ENCODE results near the gene MBNL2. TPM values are rescaled to one million over a fixed set of nuclear protein-coding genes. Genes with fewer than 3 reads are reported as not detected.

Gene MBNL2
- total RNA-seq, 2 experiments from 2014 or later = 13.4 to 15.5 TPM

- ChIA-PET POLR2A (no interaction called here), CTCF (no interaction called here)
- no peaks in the 10 kb centered on the region for H3K27me3 Mint-ChIP-seq
- no peak for DNase-seq
- peaks cover 8% of the 10 kb centered on the region for H3K36me3 Mint-ChIP-seq (ENCODE audit: low read depth)
- H3K4me3 Mint-ChIP-seq = no peak overlapping the region
- no peaks in the 10 kb centered on the region for H3K4me1 Mint-ChIP-seq
- H3K9me3 Mint-ChIP-seq = no peaks in the 10 kb centered on the region
- no peak overlapping the region for H3K27ac Mint-ChIP-seq
These were observed 130.7 kb downstream of the MBNL2 start for GRCh38 chr13:97352815-97353214.

DNA sequence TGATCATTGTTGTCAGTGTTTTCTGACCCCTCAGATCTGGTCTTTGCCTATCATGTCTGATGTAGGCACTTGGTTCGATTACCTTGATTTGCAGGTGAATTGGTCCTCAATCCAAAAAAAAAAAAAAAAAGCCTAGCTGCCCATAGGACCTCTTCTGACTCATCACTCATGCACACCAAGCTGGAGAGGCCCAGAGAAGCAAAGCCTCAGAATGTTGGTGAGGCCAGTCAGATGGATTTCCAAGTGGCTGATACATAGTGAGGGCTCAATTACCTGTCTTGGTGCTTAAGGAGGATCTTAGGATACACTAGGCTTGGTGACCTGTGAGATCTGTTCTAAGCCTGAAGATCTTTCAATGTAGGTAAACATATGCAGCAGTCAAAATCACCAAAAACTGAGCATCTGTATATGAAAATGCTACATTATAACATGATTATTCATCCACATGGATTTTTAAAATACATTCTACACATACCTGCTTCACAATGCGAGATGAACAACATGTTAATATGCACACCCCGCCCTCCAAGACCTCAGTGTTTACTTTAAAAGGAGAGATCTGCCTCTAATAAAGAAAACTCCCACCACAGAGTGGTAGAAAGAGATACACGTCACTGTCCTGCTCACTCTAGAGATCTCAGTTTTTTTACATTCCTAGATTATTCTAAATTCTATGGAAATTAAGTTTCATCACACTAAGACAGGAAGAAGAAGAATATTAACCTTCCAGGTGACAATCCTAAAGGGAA, 132.0 kb downstream of the MBNL2 start:
- Mint-ChIP-seq H3K36me3 (ENCODE audit: low read depth) (peaks cover 8% of the 10 kb centered on the region), H3K4me3 (no peak overlapping the region), H3K27ac (no peak overlapping the region), H3K9me3 (no peaks in the 10 kb centered on the region), H3K27me3 (no peaks in the 10 kb centered on the region), H3K4me1 (no peaks in the 10 kb centered on the region)
- ChIA-PET CTCF (no interaction called here), POLR2A (no interaction called here)
- no peak for DNase-seq

DNA sequence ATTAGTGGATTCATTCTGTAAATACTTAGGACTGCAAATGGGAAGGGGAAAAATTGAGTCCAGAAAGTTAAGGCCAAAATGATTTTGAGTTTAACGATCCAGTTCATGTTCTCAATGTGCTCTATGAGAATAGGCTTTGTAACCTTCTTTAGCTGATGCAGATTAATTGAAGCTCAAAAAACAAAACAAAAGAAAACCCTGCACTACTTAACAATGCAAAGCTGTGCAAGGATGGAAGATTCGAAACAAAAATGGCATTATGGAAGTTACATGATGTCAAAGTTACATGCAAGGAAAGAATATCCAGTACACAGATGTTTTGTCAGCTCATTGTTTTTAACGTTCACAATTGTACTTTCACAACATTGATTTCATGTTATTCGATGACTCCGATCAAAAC, 132.7 kb downstream of the MBNL2 start:
- Mint-ChIP-seq H3K4me3 (no peak overlapping the region), H3K4me1 (no peaks in the 10 kb centered on the region), H3K27ac (no peak overlapping the region), H3K36me3 (ENCODE audit: low read depth) (peaks cover 8% of the 10 kb centered on the region), H3K27me3 (no peaks in the 10 kb centered on the region), H3K9me3 (no peaks in the 10 kb centered on the region)
- DNase-seq = no peak
- POLR2A ChIA-PET = no interaction called here
- CTCF ChIA-PET = no interaction called here

DNA sequence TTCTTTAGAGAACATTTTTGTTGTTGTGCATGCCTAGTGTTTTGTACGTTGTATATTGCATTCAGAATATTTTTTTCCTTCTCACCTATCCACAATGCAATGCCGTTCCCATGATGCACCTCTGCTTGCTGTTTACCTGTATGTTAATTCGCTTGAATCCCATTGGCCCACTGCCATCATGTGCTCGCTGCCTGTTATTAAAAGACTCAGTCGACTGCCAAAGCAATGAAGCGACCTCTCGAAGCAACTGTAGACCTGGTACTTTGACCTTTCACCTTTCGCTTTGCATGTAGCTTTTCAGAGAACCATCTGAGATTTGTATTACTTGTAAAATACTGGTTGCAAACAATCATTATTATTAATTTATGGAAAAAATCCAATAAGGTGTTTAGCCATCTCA, 134.5 kb downstream of the MBNL2 start:
- Mint-ChIP-seq H3K9me3 (no peaks in the 10 kb centered on the region), H3K4me3 (no peak overlapping the region), H3K27me3 (no peaks in the 10 kb centered on the region), H3K27ac (no peak overlapping the region), H3K4me1 (no peaks in the 10 kb centered on the region), H3K36me3 (ENCODE audit: low read depth) (no peaks in the 10 kb centered on the region)
- ChIA-PET POLR2A (no interaction called here), CTCF (interaction anchor here (1.9 kb wide), 1 partner anchor 247 kb away, joined by 7 read pairs; no protein-coding TSS in a partner anchor)
- DNase-seq = no peak

DNA sequence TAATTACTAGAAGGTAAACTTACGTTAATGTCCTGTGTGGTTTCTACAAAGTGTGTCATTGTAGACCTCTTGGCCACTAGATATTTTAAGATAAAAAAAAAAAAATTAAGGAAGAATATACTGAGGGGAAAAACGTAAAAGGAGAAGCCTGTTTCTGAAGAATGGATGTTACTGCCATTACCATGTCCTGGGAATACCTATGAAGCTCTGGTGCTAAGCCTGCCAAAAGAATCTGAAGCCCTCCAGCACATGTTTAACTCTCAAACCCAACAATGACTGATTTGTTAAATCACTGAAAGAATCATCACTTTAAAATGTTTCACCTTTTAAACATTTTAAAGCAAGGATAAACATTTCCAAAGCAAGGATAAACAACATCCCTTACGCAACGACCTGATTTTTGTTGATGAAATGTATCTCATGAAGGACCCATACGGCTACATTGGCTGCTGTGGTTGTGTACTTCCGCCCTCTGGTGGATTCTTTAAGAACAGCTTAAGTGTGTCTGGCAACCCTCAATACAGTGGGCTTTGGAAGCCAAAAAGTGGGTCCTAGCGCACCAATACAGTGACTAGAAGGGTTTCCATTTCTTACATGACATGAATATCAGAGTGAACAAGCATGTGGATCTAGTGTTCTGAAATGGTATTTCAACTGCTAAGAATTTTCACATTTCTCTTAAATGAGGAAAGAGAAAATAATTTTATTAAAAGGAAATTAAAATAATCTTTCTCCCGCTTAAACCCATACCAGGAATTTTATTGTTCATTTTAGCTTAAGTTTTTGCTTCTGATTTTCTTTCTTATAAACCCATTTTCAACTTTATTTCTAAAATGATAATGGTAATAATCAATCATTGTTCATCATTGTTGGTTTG, 137.3 kb downstream of the MBNL2 start:
- Mint-ChIP-seq H3K36me3 (ENCODE audit: low read depth) (no peaks in the 10 kb centered on the region), H3K27ac (no peak overlapping the region), H3K4me1 (no peaks in the 10 kb centered on the region), H3K27me3 (no peaks in the 10 kb centered on the region), H3K4me3 (no peak overlapping the region), H3K9me3 (no peaks in the 10 kb centered on the region)
- CTCF ChIA-PET = interaction anchor here (0.6 to 2.9 kb wide), 6 partner anchors 9 to 250 kb away, joined by 3 to 13 read pairs (median 4); no protein-coding TSS in a partner anchor
- POLR2A ChIA-PET = interaction anchor here (0.7 kb wide), 1 partner anchor 78 kb away, joined by 3 read pairs; no protein-coding TSS in a partner anchor
- DNase-seq = peak; percentile 67

- POLR2A ChIA-PET = no interaction called here
- H3K27ac Mint-ChIP-seq = no peak overlapping the region
- H3K4me3 Mint-ChIP-seq = no peak overlapping the region
- no peaks in the 10 kb centered on the region for H3K9me3 Mint-ChIP-seq
- H3K36me3 Mint-ChIP-seq (ENCODE audit: low read depth) = no peaks in the 10 kb centered on the region
- H3K27me3 Mint-ChIP-seq = no peaks in the 10 kb centered on the region
- CTCF ChIA-PET = interaction anchor here (0.8 to 2.9 kb wide), 3 partner anchors 7 to 251 kb away, joined by 3 to 13 read pairs (median 10); no protein-coding TSS in a partner anchor
- H3K4me1 Mint-ChIP-seq = no peaks in the 10 kb centered on the region
- no peak for DNase-seq
These were observed 138.5 kb downstream of the MBNL2 start for GRCh38 chr13:97360610-97361009.

- H3K4me3 Mint-ChIP-seq = no peak overlapping the region
- ChIA-PET CTCF (interaction anchor here (1.1 kb wide), 1 partner anchor 11 kb away, joined by 3 read pairs; no protein-coding TSS in a partner anchor), POLR2A (no interaction called here)
- H3K4me1 Mint-ChIP-seq = peaks cover 6% of the 10 kb centered on the region
- peaks cover 3% of the 10 kb centered on the region for H3K36me3 Mint-ChIP-seq (ENCODE audit: low read depth)
- DNase-seq = no peak
- no peak overlapping the region for H3K27ac Mint-ChIP-seq
- H3K27me3 Mint-ChIP-seq = no peaks in the 10 kb centered on the region
- no peaks in the 10 kb centered on the region for H3K9me3 Mint-ChIP-seq
These were observed 141.9 kb downstream of the MBNL2 start for GRCh38 chr13:97364031-97364430.

DNA sequence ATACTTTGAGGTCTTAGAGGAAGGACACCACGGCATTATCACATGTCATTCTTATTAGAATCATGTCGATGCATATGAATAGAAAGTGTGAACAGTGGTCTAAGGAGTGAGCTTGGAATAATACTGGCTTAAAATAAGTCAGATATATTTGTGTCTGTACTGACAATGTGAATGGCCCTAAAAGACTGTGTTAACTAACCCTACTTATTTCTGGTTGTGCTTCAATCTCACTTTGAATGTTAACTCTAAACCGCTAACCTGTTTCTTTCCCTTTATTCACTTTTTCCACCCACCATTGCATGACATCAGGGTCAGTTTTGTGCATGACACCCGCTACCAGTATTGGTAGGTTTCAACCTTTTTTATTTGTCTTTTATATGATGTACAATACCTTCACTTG, 142.7 kb downstream of the MBNL2 start:
- Mint-ChIP-seq H3K4me3 (no peak overlapping the region), H3K36me3 (ENCODE audit: low read depth) (peaks cover 3% of the 10 kb centered on the region)
- CTCF ChIA-PET = interaction anchor here (1.1 kb wide), 1 partner anchor 10 kb away, joined by 3 read pairs; no protein-coding TSS in a partner anchor

DNA sequence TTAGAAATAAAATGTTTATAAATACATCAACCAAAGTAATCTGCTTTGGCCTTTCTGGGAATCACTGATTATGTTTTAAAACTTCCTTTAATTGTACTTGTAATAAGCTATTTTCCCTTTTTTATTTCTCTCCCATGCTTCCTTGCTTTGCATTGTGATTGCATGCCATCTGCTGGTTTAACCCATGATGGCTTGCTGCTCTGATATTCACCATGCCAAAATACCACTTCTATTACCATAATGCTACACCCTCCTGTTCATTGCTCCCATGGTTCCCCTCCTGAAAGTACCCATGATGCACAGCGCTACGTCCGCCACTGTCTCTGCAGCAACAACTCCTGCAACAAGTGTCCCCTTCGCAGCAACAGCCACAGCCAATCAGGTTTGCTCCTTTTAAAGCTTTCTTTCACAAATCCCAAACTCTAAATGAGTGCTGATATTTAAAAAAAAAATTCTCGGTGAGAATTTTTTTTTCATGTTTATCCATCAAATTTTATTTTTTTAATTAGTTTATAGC, 144.1 kb downstream of the MBNL2 start:
- no peaks in the 10 kb centered on the region for H3K27me3 Mint-ChIP-seq
- CTCF ChIA-PET = interaction anchor here (1.2 kb wide), 1 partner anchor 32 kb away, joined by 3 read pairs; no protein-coding TSS in a partner anchor
- peaks cover 3% of the 10 kb centered on the region for H3K36me3 Mint-ChIP-seq (ENCODE audit: low read depth)
- H3K4me1 Mint-ChIP-seq = peaks cover 13% of the 10 kb centered on the region
- no peak overlapping the region for H3K4me3 Mint-ChIP-seq
- POLR2A ChIA-PET = no interaction called here
- no peaks in the 10 kb centered on the region for H3K9me3 Mint-ChIP-seq
- no peak overlapping the region for H3K27ac Mint-ChIP-seq
- no peak for DNase-seq

More for the DNA sequence above, 142.7 kb downstream of the MBNL2 start:
- peaks cover 13% of the 10 kb centered on the region for H3K4me1 Mint-ChIP-seq
- no peak overlapping the region for H3K27ac Mint-ChIP-seq
- H3K9me3 Mint-ChIP-seq = no peaks in the 10 kb centered on the region
- no peaks in the 10 kb centered on the region for H3K27me3 Mint-ChIP-seq
- POLR2A ChIA-PET = no interaction called here
- no peak for DNase-seq

DNA sequence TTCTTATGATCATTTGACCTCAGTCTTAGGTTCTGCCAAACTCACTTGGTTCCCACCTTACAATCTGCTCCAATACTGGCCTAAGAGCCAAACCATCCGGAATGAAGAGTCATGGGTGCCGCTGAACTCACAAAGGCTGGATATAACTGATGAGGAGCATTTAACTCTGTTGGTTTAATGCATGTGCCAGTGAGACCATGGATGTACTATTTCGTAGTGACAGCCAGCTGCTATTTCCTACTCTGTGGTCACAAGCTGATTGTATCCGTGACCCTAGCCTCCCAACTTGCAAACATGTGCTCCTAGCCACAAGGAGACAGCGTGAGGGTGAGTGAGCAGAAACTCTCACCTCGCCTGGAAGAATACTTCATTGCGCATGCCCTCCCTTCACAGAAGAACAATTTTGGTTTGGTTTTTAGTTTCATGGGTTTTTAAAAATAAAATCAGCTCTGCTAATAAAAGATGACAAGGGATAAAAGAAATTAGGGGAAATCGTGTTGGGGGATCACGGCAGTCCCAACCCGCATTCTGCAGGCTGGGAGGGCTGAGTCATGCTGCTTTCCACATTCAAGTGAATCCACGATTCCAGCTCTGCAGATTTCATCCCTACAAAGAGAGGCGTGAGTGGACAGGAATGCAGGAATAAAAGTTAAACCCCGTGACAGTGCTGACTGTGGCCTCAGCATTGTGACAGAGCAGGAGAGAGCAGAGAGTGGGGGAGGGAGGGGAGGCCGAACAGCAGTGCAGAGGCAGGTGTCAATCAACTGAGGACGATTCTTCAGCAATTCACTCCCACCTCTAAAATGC, 145.1 kb downstream of the MBNL2 start:
- Mint-ChIP-seq H3K4me1 (peaks cover 13% of the 10 kb centered on the region), H3K27ac (no peak overlapping the region), H3K27me3 (no peaks in the 10 kb centered on the region), H3K4me3 (no peak overlapping the region), H3K9me3 (no peaks in the 10 kb centered on the region), H3K36me3 (ENCODE audit: low read depth) (peaks cover 3% of the 10 kb centered on the region)
- DNase-seq = no peak
- POLR2A ChIA-PET = no interaction called here
- CTCF ChIA-PET = interaction anchor here (0.6 to 2.1 kb wide), 3 partner anchors 8 to 1361 kb away, joined by 3 to 10 read pairs (median 3); no protein-coding TSS in a partner anchor

GRCh38 chr13:97369261-97369893, 147.2 kb downstream of the MBNL2 start:
- Mint-ChIP-seq H3K27ac (peak overlapping the region; percentile 82), H3K4me3 (peak overlapping the region; percentile 77), H3K9me3 (no peaks in the 10 kb centered on the region), H3K27me3 (no peaks in the 10 kb centered on the region), H3K36me3 (ENCODE audit: low read depth) (peaks cover 3% of the 10 kb centered on the region), H3K4me1 (peaks cover 13% of the 10 kb centered on the region)
- CTCF ChIA-PET = interaction anchor here (0.9 to 1.4 kb wide), 2 partner anchors 244 to 260 kb away, joined by 3 to 6 read pairs; no protein-coding TSS in a partner anchor
- no peak for DNase-seq
- POLR2A ChIA-PET = no interaction called here
